GM19193 (cell line): ENCODE results near the gene LYPD4.
A peak's percentile ranks its signal among the peaks of the same experiment; 100 is the strongest.

Source experiments
- POLR2A ChIP-seq: IDR thresholded peaks from 4 replicates; pipeline ENCODE4 v1.6.1; 2011; ENCODE audit not compliant: insufficient read depth, insufficient read length; ENCODE audit errors: extremely low read depth

LYPD4 gene

GRCh38 chr19:41844601-41845000 lies at the start of gene LYPD4:
Gene LYPD4 (minus strand): TSS chr19:41844683. CDS start chr19:41839285, 5,398 bp downstream.
- TF ChIP-seq POLR2A: no peak

GRCh38 chr19:41893899-41894298 lies 49.4 kb upstream of the LYPD4 start:
- no peak for TF ChIP-seq POLR2A

GRCh38 chr19:41892173-41892902 lies 47.9 kb upstream of the LYPD4 start:
- peak; percentile 9 for TF ChIP-seq POLR2A

- no peak for TF ChIP-seq POLR2A
These were observed 46.5 kb upstream of the LYPD4 start for GRCh38 chr19:41890936-41891335.

GRCh38 chr19:41889896-41890295 lies 45.4 kb upstream of the LYPD4 start:
- TF ChIP-seq POLR2A: no peak

GRCh38 chr19:41888926-41889325 lies 44.4 kb upstream of the LYPD4 start:
- no peak for TF ChIP-seq POLR2A

GRCh38 chr19:41887711-41888382 lies 43.4 kb upstream of the LYPD4 start:
- no peak for TF ChIP-seq POLR2A

- TF ChIP-seq POLR2A: peak; percentile 35
These were observed 42.6 kb upstream of the LYPD4 start for GRCh38 chr19:41886761-41887710.

- TF ChIP-seq POLR2A: peak; percentile 93
These were observed 39.6 kb upstream of the LYPD4 start for GRCh38 chr19:41883821-41884733.

- TF ChIP-seq POLR2A: no peak
These were observed 39.0 kb upstream of the LYPD4 start for GRCh38 chr19:41883463-41883820.

GRCh38 chr19:41882568-41883462 lies 38.3 kb upstream of the LYPD4 start, which contains the start of gene ARHGEF1:
Gene ARHGEF1 (plus strand): TSS chr19:41883184. CDS start chr19:41888083, 4,899 bp downstream.
- TF ChIP-seq POLR2A: peak; percentile 62

- TF ChIP-seq POLR2A: no peak
These were observed 35.8 kb upstream of the LYPD4 start for GRCh38 chr19:41880329-41880708.

- no peak for TF ChIP-seq POLR2A
These were observed 35.3 kb upstream of the LYPD4 start for GRCh38 chr19:41879670-41880328.
